Hypothalamus (tissue), 51 donors: ENCODE results near the gene APOL2.
"Not testable (repeated sequence)": the region's sequence is repeated elsewhere in the genome, so short reads cannot be mapped to it uniquely, and the experiment has no call there.

ENCODE experiments used
- DNase-seq, 51 donors: peaks; one replicate each; lab custom pipeline; 2025; lab: John Stamatoyannopoulos, UW

Gene APOL2

GRCh38 chr22:36263886-36264664, 24.7 kb upstream of the APOL2 start:
- DNase-seq: not testable (repeated sequence)

- not testable (repeated sequence) for DNase-seq
Measured at GRCh38 chr22:36263216-36263673, 23.9 kb upstream of the APOL2 start.

- DNase-seq: not testable (repeated sequence)
Measured at GRCh38 chr22:36262307-36262706, 23.0 kb upstream of the APOL2 start.

- not testable (repeated sequence) for DNase-seq
Measured at GRCh38 chr22:36261675-36262074, 22.3 kb upstream of the APOL2 start.

GRCh38 chr22:36259615-36260300, 20.4 kb upstream of the APOL2 start:
- no peak for DNase-seq

DNA sequence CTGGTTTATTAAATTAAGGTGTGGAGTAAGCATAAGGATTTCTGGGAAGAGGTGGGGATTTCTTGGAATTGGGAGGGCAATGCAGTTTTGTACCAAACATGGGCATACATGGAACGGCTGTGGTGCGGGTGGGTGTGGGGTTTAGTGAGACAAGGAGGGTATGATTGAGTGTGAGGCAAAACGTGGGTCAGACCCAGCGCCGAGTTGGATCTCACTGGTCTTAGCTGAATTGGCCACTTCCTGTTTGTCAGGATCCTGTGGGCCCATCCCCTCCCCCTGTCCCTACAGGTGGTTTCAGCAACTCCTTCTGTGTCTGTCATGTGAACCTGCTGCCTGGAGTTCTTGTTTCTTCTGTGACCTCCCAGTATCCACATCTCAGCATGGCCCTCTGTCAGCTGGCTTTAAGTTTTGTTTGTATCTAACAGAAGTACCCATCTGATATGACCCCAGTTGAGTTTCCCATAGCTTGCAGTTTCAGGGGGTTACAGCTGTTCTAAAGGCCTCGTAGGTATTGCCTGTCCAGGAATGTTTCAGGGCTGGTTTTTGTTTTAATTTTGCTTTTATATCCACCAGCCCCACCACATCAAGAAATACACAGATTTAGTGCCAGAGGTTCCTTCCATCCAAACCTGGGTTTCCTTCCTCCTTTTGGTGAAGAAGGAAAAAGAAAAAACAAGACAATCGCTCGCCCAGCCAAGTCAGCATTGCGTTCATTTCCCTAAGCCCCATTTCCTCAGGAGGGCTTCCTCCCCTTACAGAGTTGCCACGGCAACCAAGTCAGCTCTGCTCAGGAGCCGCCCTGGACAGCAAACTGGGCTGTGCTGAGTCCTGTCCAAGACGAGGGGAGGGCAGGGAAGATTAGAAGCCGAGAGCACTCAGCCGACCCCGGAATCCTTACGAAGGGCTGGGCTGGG, 19.6 kb upstream of the APOL2 start:
- peak in 7 of 51 donors; percentile 10 to 51 (median 28) for DNase-seq

GRCh38 chr22:36257948-36258670, 18.8 kb upstream of the APOL2 start:
- no peak for DNase-seq

DNA sequence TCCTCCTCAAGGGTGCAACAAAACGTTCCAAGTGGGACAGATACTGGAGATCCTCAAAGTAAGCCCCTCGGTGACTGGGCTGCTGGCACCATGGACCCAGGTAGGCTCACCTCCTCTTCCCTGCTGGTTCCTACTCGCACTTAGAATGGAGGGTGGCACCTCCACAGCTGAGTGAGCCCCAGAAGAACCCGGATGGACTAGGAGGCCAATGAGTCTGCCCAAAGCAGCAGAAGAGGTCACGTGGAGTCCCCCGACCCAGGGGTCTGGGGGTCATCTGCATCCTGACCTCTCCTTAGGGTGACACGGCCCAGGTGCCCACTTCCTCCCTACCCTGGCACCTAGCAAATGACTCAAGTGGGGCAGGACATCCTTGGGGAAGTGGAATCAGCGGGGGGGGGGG, 18.0 kb upstream of the APOL2 start:
- no peak for DNase-seq

DNA sequence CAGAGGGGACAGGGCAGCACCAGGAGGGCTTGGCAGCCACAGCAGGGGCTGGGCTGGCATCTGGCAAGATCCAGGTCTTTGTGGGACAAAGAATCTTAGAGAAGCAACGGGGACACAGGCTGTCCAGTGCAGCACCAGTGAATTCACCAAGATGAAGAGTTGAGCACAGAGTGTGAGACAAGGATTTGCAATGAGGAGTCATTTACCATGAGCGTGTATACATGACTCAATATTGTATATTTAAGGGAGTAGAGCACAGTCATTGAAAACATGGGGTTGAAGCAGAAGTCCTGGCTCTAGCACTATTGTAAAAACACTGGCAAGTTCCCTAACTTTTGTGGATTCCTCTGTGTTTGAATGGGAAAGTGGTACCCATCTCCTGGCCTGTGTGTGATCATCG, 17.2 kb upstream of the APOL2 start:
- no peak for DNase-seq

DNA sequence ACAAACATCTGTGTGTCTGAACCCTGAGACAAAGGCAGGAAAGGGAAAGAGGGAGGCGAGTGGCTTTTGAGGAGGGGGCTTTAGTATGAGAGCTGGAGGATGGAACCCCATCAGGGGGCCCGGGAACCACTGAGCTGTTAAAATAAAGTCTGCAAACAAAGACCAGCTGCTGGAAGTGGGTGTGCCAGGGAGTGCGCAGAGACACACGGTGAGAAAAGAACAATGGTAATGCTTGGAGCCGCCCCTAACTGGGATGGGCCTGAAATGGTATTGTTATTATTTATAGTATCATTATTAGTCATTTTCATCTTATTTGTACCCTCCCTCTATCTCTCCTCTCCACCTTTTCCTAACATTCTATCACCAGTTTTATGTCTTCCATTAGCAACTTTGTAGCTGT, 16.2 kb upstream of the APOL2 start:
- DNase-seq: not testable (repeated sequence)

GRCh38 chr22:36253523-36254490, 14.5 kb upstream of the APOL2 start:
- peak in 1 of 51 donors; percentile 42 for DNase-seq

DNA sequence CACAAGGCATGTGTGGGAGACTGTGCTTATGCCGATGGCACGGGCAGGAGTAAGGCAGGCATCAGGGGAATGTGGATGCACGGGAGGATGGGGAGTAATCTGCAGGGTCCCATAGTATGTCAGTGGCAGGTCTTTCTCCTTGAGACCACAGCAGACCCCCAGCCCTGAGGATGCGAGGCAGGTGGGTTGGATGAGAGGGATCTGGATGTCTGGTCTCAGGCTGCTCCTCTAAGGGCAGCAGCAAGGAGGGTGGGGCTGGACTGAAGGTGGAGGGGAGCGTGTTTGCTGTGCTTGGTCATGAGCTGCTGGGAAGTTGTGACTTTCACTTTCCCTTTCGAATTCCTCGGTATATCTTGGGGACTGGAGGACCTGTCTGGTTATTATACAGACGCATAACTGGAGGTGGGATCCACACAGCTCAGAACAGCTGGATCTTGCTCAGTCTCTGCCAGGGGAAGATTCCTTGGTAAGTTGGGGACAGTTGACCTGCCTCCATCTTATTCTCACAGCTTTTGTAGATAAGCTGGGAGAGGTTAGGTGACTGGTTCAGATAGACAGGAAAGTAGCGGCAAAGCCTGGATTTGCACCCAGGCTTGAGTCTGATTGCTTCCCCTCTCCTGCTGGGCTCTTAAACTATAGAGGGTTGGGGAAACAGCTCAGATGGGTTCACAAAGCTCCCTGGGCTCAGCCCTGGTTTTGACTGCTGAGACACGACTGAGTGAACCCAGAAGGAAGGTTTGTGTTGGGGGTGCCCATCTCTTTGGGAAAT, 13.6 kb upstream of the APOL2 start, which contains the start of gene APOL1:
APOL1 (plus strand) TSS at position 380 of the 769 bp plus-strand sequence. CDS start 1,823 bp downstream, outside the sequence.
- peak in 1 of 51 donors; percentile 6 for DNase-seq

DNA sequence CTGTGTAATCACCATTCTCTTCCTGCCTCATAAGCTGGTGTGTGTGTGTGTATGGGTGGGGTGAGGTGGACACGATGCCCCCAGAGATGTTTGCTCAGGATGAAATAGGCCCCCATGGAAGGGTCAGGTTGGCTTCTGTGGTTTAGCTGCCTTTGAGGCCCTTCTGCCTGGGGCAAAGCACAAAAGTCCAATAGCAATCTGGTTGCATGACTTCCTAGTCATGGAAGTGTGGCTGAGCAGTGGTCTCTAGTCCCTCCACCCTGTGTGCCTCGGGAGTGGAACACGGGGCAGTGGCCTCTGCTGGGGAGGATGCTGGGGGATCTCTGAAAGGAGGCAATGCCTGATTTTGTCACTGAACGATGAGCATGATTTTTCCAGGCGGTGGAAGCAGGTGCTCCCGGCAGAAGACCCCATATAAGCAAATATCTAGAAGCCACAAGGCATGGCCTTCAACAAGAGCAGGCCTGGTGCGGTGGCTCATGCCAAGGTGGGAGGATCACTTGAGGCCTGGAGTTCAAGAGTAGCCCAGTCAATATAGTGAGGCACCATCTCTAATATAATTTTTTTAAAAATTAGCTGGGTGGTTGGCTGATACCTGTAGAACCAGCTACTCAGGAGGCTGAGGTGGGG, 12.8 kb upstream of the APOL2 start:
- not testable (repeated sequence) for DNase-seq

- DNase-seq: peak in 8 of 51 donors; percentile 8 to 62 (median 30)
Measured at GRCh38 chr22:36250292-36250960, 11.1 kb upstream of the APOL2 start.

DNA sequence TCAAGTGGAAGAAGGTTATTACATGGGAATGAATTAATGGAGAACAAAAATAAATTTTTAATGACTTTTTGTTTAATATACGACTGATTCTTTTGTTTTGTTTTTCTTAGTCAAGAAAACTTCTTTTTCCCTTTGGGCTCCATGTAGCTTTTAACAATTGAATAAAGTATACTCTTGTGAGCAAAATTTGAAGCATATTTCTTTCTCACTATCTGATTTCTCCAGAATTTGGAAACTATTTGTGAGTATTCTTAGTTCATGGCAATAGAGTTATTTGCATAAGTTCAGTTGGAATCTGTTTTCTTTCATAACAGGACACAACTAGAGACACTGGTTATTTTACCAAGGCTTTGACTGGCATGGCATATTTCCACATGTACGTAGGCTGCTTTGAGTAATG, 9.8 kb upstream of the APOL2 start:
- DNase-seq: no peak

DNA sequence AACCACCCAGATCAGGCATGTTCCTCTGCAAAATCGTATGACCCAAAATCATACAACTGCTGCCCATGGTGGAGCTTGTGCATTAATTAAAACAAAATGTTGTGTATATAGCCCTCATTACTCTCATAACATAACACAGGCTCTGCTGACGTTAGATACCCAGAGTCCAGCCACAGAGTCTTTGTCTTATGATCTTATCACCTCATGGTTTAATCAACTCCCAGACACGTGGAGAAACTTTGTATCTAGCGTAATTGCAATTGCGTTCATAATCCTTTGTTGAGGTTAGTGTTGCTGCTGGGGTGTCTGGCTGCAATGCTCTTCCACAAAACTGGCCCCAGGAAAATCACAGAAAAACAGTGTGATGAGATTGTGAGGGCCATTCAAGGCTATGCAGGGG, 8.6 kb upstream of the APOL2 start:
- no peak for DNase-seq

GRCh38 chr22:36246718-36247117, 7.4 kb upstream of the APOL2 start:
- DNase-seq: no peak
